ENCODE results near the gene TEX2. TPM values are rescaled to one million over a fixed set of nuclear protein-coding genes. Genes with fewer than 3 reads are reported as not detected.

Gene TEX2
- total RNA-seq, 2 experiments from 2014 or later = 14.0 to 14.5 TPM

DNA sequence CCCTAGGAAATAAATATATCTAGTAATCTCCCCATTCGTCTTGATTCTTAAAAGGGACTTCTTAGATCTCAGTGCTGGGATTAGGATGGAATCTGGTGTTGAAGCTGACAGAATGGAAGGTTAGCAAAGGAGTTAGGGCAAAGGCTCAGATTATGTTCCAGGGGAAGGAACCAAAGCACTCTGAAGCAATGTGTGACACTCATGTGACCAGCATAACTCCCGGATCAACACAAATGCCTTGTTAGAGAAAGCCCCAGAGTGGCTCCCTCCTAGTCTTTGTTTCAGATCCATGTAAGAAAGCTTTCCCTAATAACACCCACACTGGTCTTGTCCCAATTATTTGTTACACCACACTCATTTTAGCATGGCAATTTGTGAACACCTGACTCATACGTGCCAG, 70.5 kb downstream of the TEX2 start:
- H3K4me3 Mint-ChIP-seq = no peak overlapping the region
- intact Hi-C loops (cut with micrococcal nuclease) = no loop called here
- POLR2A ChIA-PET = interaction anchor here (1.4 kb wide), 1 partner anchor 23 kb away, joined by 3 read pairs; no protein-coding TSS in a partner anchor
- H3K4me1 Mint-ChIP-seq (ENCODE audit: low read depth) = peaks cover 6% of the 10 kb centered on the region
- H3K9me3 Mint-ChIP-seq = no peaks in the 10 kb centered on the region
- CTCF ChIA-PET = interaction anchor here (0.6 kb wide), 1 partner anchor 564 kb away, joined by 3 read pairs; no protein-coding TSS in a partner anchor
- DNase-seq (no peak), ATAC-seq (no peak)
- TF ChIP-seq CTCF (IDR thresholded peaks at IDR 0.05) = no peak
- H3K27me3 Mint-ChIP-seq = no peaks in the 10 kb centered on the region
- no peak overlapping the region for H3K27ac Mint-ChIP-seq
- peaks cover 13% of the 10 kb centered on the region for H3K36me3 Mint-ChIP-seq (ENCODE audit: low read depth)

DNA sequence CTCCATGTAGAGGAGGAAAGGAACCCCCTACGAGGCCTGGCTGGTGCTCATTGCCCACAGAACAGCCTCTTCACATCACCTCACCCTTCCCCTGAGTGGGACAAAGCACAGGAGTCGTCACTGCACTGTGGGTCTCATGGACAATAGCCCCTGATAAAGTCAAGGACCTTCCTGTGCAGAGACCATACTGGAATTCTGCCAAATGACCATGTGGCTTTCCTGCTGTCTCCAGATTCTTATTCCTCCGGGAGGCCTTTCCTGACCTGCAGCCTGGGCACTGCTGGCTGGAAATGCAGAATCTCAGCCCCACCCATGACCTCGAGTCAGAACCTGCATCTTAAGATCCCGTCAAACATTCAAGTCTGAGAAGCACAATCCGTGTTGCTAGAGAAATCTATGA, 72.6 kb downstream of the TEX2 start:
- POLR2A ChIA-PET = no interaction called here

GRCh38 chr17:64188088-64188487, 75.0 kb downstream of the TEX2 start:
- H3K4me3 Mint-ChIP-seq = no peak overlapping the region
- H3K27ac Mint-ChIP-seq = no peak overlapping the region
- ChIA-PET CTCF (no interaction called here), POLR2A (no interaction called here)
- no peak for DNase-seq
- peaks cover 10% of the 10 kb centered on the region for H3K4me1 Mint-ChIP-seq (ENCODE audit: low read depth)
- H3K27me3 Mint-ChIP-seq = no peaks in the 10 kb centered on the region
- H3K36me3 Mint-ChIP-seq (ENCODE audit: low read depth) = peaks cover 15% of the 10 kb centered on the region
- ATAC-seq = no peak
- intact Hi-C loops (cut with micrococcal nuclease) = no loop called here
- H3K9me3 Mint-ChIP-seq = no peaks in the 10 kb centered on the region
- TF ChIP-seq CTCF (IDR thresholded peaks at IDR 0.05) = no peak

More for the DNA sequence above, 72.6 kb downstream of the TEX2 start:
- H3K36me3 Mint-ChIP-seq (ENCODE audit: low read depth) = peaks cover 21% of the 10 kb centered on the region
- no peaks in the 10 kb centered on the region for H3K4me1 Mint-ChIP-seq (ENCODE audit: low read depth)
- CTCF ChIA-PET = no interaction called here
- H3K27ac Mint-ChIP-seq = no peak overlapping the region
- no peak for TF ChIP-seq CTCF (IDR thresholded peaks at IDR 0.05)
- H3K9me3 Mint-ChIP-seq = no peaks in the 10 kb centered on the region
- no peak for DNase-seq
- no peak overlapping the region for H3K4me3 Mint-ChIP-seq
- intact Hi-C loops (cut with micrococcal nuclease) = no loop called here
- H3K27me3 Mint-ChIP-seq = no peaks in the 10 kb centered on the region
- no peak for ATAC-seq

GRCh38 chr17:64187093-64187895, 75.8 kb downstream of the TEX2 start:
- DNase-seq = no peak

More at GRCh38 chr17:64187093-64187895, 75.8 kb downstream of the TEX2 start:
- peaks cover 15% of the 10 kb centered on the region for H3K36me3 Mint-ChIP-seq (ENCODE audit: low read depth)
- ATAC-seq = no peak
- no peaks in the 10 kb centered on the region for H3K9me3 Mint-ChIP-seq
- CTCF ChIA-PET = interaction anchor here (1.1 kb wide), 1 partner anchor 119 kb away, joined by 3 read pairs; no protein-coding TSS in a partner anchor
- intact Hi-C loops (cut with micrococcal nuclease) = no loop called here
- no peaks in the 10 kb centered on the region for H3K27me3 Mint-ChIP-seq
- peaks cover 10% of the 10 kb centered on the region for H3K4me1 Mint-ChIP-seq (ENCODE audit: low read depth)
- no peak overlapping the region for H3K27ac Mint-ChIP-seq
- TF ChIP-seq CTCF (IDR thresholded peaks at IDR 0.05) = no peak
- H3K4me3 Mint-ChIP-seq = no peak overlapping the region
- POLR2A ChIA-PET = no interaction called here
